Glutamatergic neuron (in vitro differentiated cells): ENCODE measurements around the gene SEMA6B. TPM values are rescaled to one million over a fixed set of nuclear protein-coding genes. Genes with fewer than 3 reads are reported as not detected.
A peak's percentile ranks its signal among the peaks of the same experiment; 100 is the strongest.

ENCODE experiments used
- DNase-seq: peaks from one replicate; pipeline ENCODE4 v3.0.0; 2022
- H3K27ac Mint-ChIP-seq: one replicate; pipeline ENCODE4 v1.8.0; 2020; ENCODE audit warnings: mild to moderate bottlenecking, mixed read lengths, inconsistent platforms; ENCODE audit not compliant: unreplicated experiment
- H3K27me3 Mint-ChIP-seq: one replicate; pipeline ENCODE4 v1.8.0; 2020; ENCODE audit warnings: mild to moderate bottlenecking, moderate library complexity, mixed read lengths, inconsistent platforms; ENCODE audit not compliant: unreplicated experiment
- H3K36me3 Mint-ChIP-seq: one replicate; pipeline ENCODE4 v1.8.0; 2020; ENCODE audit warnings: mild to moderate bottlenecking, mixed read lengths, inconsistent platforms; ENCODE audit not compliant: unreplicated experiment
- H3K4me1 Mint-ChIP-seq: one replicate; pipeline ENCODE4 v1.8.0; 2020; ENCODE audit warnings: mild to moderate bottlenecking, low read depth, mixed read lengths, inconsistent platforms; ENCODE audit not compliant: unreplicated experiment
- H3K4me3 Mint-ChIP-seq: one replicate; pipeline ENCODE4 v1.8.0; 2020; ENCODE audit warnings: mild to moderate bottlenecking, mixed read lengths, inconsistent platforms; ENCODE audit not compliant: unreplicated experiment
- H3K9me3 Mint-ChIP-seq: one replicate; pipeline ENCODE4 v1.8.0; 2020; ENCODE audit warnings: mild to moderate bottlenecking, moderate library complexity, mixed read lengths, inconsistent platforms; ENCODE audit not compliant: unreplicated experiment
- long read RNA-seq: library from polyadenylated mRNA; unstranded; transcript quantifications from one replicate; pipeline ENCODE4 v2.0.0, GENCODE V29; 2020; ENCODE audit not compliant: unreplicated experiment
- total RNA-seq: library from RNA; stranded (reverse); fragmentation: NEBNext Ultra II Directional; extraction: Animal tissue kit (Norgen Biotek cat#: 25700); gene quantifications from one replicate; pipeline ENCODE4 v1.2.1, GENCODE V29; 2021; ENCODE audit not compliant: unreplicated experiment
- TF ChIP-seq, protein P1 (sequence below): fragments of 200-600 bp; sonication (generic); IDR thresholded peaks from one replicate; pipeline ENCODE4 v1.5.0; 2021; ENCODE audit not compliant: partially characterized antibody, unreplicated experiment

The SEMA6B gene, protein sequence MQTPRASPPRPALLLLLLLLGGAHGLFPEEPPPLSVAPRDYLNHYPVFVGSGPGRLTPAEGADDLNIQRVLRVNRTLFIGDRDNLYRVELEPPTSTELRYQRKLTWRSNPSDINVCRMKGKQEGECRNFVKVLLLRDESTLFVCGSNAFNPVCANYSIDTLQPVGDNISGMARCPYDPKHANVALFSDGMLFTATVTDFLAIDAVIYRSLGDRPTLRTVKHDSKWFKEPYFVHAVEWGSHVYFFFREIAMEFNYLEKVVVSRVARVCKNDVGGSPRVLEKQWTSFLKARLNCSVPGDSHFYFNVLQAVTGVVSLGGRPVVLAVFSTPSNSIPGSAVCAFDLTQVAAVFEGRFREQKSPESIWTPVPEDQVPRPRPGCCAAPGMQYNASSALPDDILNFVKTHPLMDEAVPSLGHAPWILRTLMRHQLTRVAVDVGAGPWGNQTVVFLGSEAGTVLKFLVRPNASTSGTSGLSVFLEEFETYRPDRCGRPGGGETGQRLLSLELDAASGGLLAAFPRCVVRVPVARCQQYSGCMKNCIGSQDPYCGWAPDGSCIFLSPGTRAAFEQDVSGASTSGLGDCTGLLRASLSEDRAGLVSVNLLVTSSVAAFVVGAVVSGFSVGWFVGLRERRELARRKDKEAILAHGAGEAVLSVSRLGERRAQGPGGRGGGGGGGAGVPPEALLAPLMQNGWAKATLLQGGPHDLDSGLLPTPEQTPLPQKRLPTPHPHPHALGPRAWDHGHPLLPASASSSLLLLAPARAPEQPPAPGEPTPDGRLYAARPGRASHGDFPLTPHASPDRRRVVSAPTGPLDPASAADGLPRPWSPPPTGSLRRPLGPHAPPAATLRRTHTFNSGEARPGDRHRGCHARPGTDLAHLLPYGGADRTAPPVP
- 234 TPM for total RNA-seq
- long read RNA-seq, partial matches to known transcripts, result 0 of 8 reads
- long read RNA-seq, other reads (novel, unspliced or antisense), result 8 of 8 reads

DNA sequence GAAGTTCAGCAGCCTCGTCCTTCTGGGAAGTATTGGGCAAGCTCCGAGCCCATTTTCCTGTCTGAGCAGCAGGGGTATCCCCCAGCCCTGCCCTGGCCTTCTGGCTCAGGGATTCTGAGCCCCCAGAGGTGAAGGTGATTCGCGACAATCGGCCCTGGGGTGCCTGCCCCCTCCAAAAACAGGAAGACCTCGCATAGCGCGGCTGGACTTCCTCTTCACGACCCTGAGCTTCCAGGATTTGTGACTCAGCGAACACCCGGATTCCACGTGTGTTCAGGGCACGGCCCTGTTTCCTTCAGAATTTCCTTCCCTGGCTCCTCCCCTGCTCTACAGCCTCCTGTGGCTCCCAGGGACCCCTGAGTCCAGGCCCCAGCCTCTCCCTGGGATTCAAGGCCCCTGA is at the start of gene SEMA6B:
Gene SEMA6B (minus strand): TSS at position 116 of the 400 bp plus-strand sequence. CDS start 1,227 bp downstream, outside the sequence.
- no peak for DNase-seq
- Mint-ChIP-seq H3K4me3 (no peak within 1 kb of the TSS), H3K4me1 (no peaks in the 10 kb centered on the region), H3K36me3 (peaks cover 2% of the 10 kb centered on the region), H3K9me3 (peaks cover 12% of the 10 kb centered on the region), H3K27ac (no peak within 1 kb of the TSS), H3K27me3 (peaks cover 8% of the 10 kb centered on the region)
- TF ChIP-seq, protein P1, sequence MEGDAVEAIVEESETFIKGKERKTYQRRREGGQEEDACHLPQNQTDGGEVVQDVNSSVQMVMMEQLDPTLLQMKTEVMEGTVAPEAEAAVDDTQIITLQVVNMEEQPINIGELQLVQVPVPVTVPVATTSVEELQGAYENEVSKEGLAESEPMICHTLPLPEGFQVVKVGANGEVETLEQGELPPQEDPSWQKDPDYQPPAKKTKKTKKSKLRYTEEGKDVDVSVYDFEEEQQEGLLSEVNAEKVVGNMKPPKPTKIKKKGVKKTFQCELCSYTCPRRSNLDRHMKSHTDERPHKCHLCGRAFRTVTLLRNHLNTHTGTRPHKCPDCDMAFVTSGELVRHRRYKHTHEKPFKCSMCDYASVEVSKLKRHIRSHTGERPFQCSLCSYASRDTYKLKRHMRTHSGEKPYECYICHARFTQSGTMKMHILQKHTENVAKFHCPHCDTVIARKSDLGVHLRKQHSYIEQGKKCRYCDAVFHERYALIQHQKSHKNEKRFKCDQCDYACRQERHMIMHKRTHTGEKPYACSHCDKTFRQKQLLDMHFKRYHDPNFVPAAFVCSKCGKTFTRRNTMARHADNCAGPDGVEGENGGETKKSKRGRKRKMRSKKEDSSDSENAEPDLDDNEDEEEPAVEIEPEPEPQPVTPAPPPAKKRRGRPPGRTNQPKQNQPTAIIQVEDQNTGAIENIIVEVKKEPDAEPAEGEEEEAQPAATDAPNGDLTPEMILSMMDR, result no peak

DNA sequence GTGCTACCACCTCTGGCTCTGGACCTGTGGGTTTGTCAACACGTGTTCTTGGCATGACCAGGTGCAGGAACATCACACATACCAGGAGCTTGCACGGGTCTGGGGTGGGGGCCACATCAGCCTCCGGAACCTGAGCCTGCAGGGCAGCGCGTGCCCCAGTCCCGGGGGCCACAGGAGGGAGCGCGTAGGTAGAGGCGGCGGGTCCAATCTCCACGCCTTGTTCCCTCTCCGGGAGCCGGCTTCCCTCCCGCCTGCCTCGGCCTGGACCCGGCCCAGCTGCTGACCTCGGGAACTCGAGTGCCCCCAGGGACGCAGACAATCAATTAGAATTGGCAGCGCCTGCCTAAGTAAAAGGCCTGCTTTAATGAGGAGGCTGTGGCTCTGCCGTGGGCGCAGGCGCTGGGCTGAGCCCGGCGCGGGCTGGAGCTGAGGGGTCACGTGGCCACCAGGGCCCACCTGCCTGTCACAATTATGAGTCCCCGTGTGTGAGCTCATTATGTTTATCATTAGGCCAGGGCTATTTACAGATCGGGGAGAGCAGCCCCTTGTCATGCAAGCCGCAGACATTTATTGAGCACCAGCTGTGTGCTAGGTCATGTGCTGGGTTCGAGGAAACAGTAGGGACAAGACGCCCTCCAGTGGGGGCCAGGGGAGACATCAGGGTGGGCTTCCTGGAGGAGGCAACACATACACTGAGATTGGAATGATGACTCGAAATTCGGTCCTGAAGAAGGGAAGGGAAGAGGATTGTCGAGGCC is 47.6 kb upstream of the SEMA6B start:
- Mint-ChIP-seq H3K27me3 (peaks cover 6% of the 10 kb centered on the region), H3K4me1 (peaks cover 4% of the 10 kb centered on the region), H3K4me3 (peak overlapping the region; percentile 42), H3K9me3 (peaks cover 7% of the 10 kb centered on the region), H3K36me3 (no peaks in the 10 kb centered on the region), H3K27ac (peak overlapping the region; percentile 52)
- peak; percentile 98 for DNase-seq
- TF ChIP-seq, protein P1, result no peak

DNA sequence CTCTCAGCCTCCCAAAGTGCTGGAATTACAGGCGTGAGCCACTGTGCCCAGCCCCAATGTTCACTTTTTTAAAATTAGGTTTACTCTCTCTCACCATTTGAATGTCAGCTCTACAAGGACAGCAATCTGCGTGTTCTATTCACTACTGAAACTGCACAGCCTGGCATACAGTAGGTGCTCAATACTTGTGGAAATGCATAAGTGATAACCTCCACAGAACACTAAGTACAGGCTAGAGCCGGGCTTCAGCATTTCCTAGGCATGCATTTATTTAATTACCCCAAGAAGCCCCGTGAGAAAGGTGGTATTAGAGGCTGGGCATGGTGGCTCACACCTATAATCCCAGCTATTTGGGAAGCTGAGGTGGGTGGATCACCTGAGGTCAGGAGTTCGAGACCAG is 46.7 kb upstream of the SEMA6B start:
- H3K27ac Mint-ChIP-seq, result no peak overlapping the region
- TF ChIP-seq, protein P1, result no peak
- no peaks in the 10 kb centered on the region for H3K36me3 Mint-ChIP-seq
- H3K9me3 Mint-ChIP-seq, result peaks cover 9% of the 10 kb centered on the region
- peaks cover 4% of the 10 kb centered on the region for H3K4me1 Mint-ChIP-seq
- no peak for DNase-seq
- peaks cover 6% of the 10 kb centered on the region for H3K27me3 Mint-ChIP-seq
- no peak overlapping the region for H3K4me3 Mint-ChIP-seq

DNA sequence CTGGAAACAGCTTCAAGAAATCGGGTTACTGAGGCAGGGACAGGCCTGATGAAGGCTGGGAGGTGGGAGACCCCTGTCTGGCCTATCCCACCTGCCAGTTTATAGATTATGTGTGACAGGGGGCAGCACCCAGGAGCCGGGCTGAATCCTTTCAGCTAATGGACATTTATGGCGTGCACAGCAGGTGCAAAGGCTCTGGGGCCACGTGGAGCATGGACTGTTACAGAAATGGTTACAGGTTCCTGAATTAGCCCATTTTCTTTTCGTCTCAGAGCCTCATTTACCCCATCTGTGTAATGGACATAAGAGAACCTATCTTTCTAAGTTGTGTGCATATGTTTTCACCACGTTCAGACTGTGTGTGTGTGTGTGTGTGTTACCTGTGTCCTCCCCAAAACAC is 45.4 kb upstream of the SEMA6B start:
- H3K4me3 Mint-ChIP-seq, result no peak overlapping the region
- peaks cover 4% of the 10 kb centered on the region for H3K27me3 Mint-ChIP-seq
- DNase-seq, result no peak
- peaks cover 10% of the 10 kb centered on the region for H3K9me3 Mint-ChIP-seq
- H3K36me3 Mint-ChIP-seq, result no peaks in the 10 kb centered on the region
- peaks cover 4% of the 10 kb centered on the region for H3K4me1 Mint-ChIP-seq
- TF ChIP-seq, protein P1, result no peak
- no peak overlapping the region for H3K27ac Mint-ChIP-seq
